Fibroblast of lung (primary cell): ENCODE results near the gene SPEN. TPM values are rescaled to one million over a fixed set of nuclear protein-coding genes. Genes with fewer than 3 reads are reported as not detected.

Experiments
- DNase-seq, 2 donors: peaks; one replicate each; pipeline versions ENCODE4 v3.0.0 to v3.0.0-alpha.2; 2010; ENCODE audit warnings: low read depth in 2 of 2
- H2AFZ ChIP-seq: 2 replicates; pipeline ENCODE4 v1.5.1; 2012; ENCODE audit warnings: low read length, control low read depth, inconsistent platforms
- H3K27ac ChIP-seq: 2 replicates; pipeline ENCODE4 v1.5.1; 2011; ENCODE audit warnings: low read length, control low read depth; ENCODE audit not compliant: insufficient read depth
- H3K27me3 ChIP-seq: 2 replicates; pipeline ENCODE4 v1.5.1; 2011; ENCODE audit warnings: mild to moderate bottlenecking, low read length; ENCODE audit not compliant: control insufficient read depth, insufficient read depth
- H3K36me3 ChIP-seq: 2 replicates; pipeline ENCODE4 v1.5.1; 2011; ENCODE audit warnings: low read length; ENCODE audit not compliant: control insufficient read depth, insufficient read depth
- H3K4me1 ChIP-seq: 2 replicates; pipeline ENCODE4 v1.5.1; 2011; ENCODE audit warnings: low read length; ENCODE audit not compliant: control insufficient read depth, insufficient read depth; ENCODE audit errors: extremely low read depth
- H3K4me2 ChIP-seq: 2 replicates; pipeline ENCODE4 v1.5.1; 2011; ENCODE audit warnings: low read length, control low read depth; ENCODE audit not compliant: insufficient read depth; ENCODE audit errors: extremely low read depth
- H3K4me3 ChIP-seq, 4 experiments: fragments of 200-600 bp in 1 of 4; sonication (generic) in 1 of 4; replicated peaks in 1 of 4; 2 replicates each; pipeline ENCODE4 v1.5.1; 2011 to 2016; ENCODE audit warnings: low read length in 4 of 4, low read depth in 3 of 4, mild to moderate bottlenecking in 3 of 4, control low read depth in 2 of 4, inconsistent platforms in 1 of 4, mixed read lengths in 1 of 4; ENCODE audit not compliant: insufficient read depth in 1 of 4; ENCODE audit errors: control extremely low read depth in 1 of 4
- H3K79me2 ChIP-seq: 2 replicates; pipeline ENCODE4 v1.5.1; 2012; ENCODE audit warnings: mild to moderate bottlenecking, low read length, inconsistent platforms; ENCODE audit not compliant: control insufficient read depth, insufficient read depth
- H3K9ac ChIP-seq: 2 replicates; pipeline ENCODE4 v1.5.1; 2011; ENCODE audit warnings: mild to moderate bottlenecking, low read length, control low read depth; ENCODE audit not compliant: insufficient read depth
- H3K9me3 ChIP-seq: 2 replicates; pipeline ENCODE4 v1.5.1; 2012; ENCODE audit warnings: low read depth, low read length; ENCODE audit not compliant: control insufficient read depth, insufficient read depth
- H4K20me1 ChIP-seq: 2 replicates; pipeline ENCODE4 v1.5.1; 2011; ENCODE audit warnings: low read length; ENCODE audit not compliant: control insufficient read depth, insufficient read depth; ENCODE audit errors: extremely low read depth
- EZH2 ChIP-seq: IDR thresholded peaks from 2 replicates; pipeline ENCODE4 v1.5.1; 2012; ENCODE audit warnings: low read length, control low read depth, mild to moderate bottlenecking; ENCODE audit errors: missing control alignments
- polyA plus RNA-seq, 2 donors: library from polyadenylated mRNA; depleted of rRNA in 1 of 2; stranded (reverse) in 1 of 2; unstranded in 1 of 2; fragments of >200 nt; gene quantifications; 2 replicates each; pipeline ENCODE4 v1.2.1, GENCODE V29; 2011 to 2012; ENCODE audit warnings: missing spikeins in 1 of 2
- total RNA-seq: library from RNA; depleted of rRNA; stranded (reverse); fragments of >200 nt; gene quantifications from 2 replicates; pipeline ENCODE4 v1.2.1, GENCODE V29; 2014
- TF ChIP-seq, protein P1 (sequence below), 2 donors: IDR thresholded peaks in 1 of 2; conservative IDR thresholded peaks in 1 of 2; 1 replicate in 1 of 2; 2 replicates in 1 of 2; pipeline ENCODE4 v1.5.1; 2011 to 2012; ENCODE audit warnings: low read length in 2 of 2, control low read depth in 1 of 2, inconsistent platforms in 1 of 2, low read depth in 1 of 2, mild to moderate bottlenecking in 1 of 2

Gene SPEN
- total and polyA plus RNA-seq, 2 donors (not counting 1 experiment from before 2014, with no cell fraction given), result 5.1 to 11.9 TPM

DNA sequence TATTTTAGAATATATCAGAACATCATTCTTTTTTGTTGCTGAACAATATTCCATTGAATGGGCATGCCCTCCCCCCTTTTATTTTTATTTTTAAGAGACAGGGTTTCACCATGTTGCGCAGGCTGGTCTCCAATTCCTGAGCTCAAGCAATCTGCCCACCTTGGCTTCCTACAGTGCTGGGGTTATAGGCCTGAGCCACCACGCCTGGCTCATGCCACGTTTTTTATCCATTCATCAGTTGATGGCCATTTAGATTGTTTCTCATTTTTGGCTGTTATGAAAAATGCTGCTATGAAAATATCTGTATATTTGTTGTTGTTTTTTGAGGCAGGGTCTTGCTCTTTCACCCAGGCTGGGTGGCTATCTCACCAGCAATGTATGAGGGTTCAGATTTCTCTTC, 19.8 kb downstream of the SPEN start:
- peaks cover 72% of the 10 kb centered on the region for H3K79me2 ChIP-seq
- no peak overlapping the region for H3K27ac ChIP-seq
- no peak overlapping the region for H2AFZ ChIP-seq
- H3K36me3 ChIP-seq, result no peaks in the 10 kb centered on the region
- no peaks in the 10 kb centered on the region for H4K20me1 ChIP-seq
- H3K9ac ChIP-seq, result no peak overlapping the region
- DNase-seq, result no peak
- H3K27me3 ChIP-seq, result no peaks in the 10 kb centered on the region
- no peak overlapping the region for H3K4me3 ChIP-seq
- no peak for TF ChIP-seq EZH2
- TF ChIP-seq, protein P1, sequence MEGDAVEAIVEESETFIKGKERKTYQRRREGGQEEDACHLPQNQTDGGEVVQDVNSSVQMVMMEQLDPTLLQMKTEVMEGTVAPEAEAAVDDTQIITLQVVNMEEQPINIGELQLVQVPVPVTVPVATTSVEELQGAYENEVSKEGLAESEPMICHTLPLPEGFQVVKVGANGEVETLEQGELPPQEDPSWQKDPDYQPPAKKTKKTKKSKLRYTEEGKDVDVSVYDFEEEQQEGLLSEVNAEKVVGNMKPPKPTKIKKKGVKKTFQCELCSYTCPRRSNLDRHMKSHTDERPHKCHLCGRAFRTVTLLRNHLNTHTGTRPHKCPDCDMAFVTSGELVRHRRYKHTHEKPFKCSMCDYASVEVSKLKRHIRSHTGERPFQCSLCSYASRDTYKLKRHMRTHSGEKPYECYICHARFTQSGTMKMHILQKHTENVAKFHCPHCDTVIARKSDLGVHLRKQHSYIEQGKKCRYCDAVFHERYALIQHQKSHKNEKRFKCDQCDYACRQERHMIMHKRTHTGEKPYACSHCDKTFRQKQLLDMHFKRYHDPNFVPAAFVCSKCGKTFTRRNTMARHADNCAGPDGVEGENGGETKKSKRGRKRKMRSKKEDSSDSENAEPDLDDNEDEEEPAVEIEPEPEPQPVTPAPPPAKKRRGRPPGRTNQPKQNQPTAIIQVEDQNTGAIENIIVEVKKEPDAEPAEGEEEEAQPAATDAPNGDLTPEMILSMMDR (conservative IDR thresholded peaks at IDR 0.05 in 1 of 2, IDR thresholded peaks at IDR 0.05 in 1 of 2; ENCODE audit: low read depth in 1 of 2, low read length in 2 of 2), result no peak
- no peaks in the 10 kb centered on the region for H3K4me1 ChIP-seq
- H3K9me3 ChIP-seq, result no peaks in the 10 kb centered on the region
- H3K4me2 ChIP-seq, result no peak overlapping the region

DNA sequence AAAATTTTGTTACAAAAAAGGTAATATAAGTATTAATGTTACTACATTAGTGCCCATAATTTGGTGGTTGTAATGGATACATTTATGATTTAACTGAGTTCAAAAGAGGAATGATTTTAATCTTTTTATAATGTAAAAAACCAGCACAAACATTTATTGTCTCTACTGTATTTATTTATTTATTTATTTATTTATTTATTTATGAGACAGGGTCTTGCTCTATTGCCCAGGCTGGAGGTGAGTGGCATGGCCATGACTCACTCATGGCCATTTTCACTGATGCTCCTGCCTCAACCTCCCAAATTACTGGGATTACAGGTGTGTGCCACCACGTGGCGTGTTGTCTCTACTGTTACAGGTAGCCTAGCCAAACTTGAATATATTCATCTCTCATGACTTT, 21.9 kb downstream of the SPEN start:
- Histone ChIP-seq H3K36me3 (no peaks in the 10 kb centered on the region), H3K79me2 (peaks cover 63% of the 10 kb centered on the region), H3K4me3 (no peak overlapping the region), H3K4me1 (no peaks in the 10 kb centered on the region), H3K4me2 (no peak overlapping the region), H3K27ac (no peak overlapping the region), H4K20me1 (no peaks in the 10 kb centered on the region), H2AFZ (no peak overlapping the region), H3K9ac (no peak overlapping the region), H3K9me3 (no peaks in the 10 kb centered on the region), H3K27me3 (no peaks in the 10 kb centered on the region)
- DNase-seq, result no peak
- TF ChIP-seq, protein P1 (conservative IDR thresholded peaks at IDR 0.05 in 1 of 2, IDR thresholded peaks at IDR 0.05 in 1 of 2; ENCODE audit: low read depth in 1 of 2, low read length in 2 of 2), result no peak
- TF ChIP-seq EZH2, result no peak

DNA sequence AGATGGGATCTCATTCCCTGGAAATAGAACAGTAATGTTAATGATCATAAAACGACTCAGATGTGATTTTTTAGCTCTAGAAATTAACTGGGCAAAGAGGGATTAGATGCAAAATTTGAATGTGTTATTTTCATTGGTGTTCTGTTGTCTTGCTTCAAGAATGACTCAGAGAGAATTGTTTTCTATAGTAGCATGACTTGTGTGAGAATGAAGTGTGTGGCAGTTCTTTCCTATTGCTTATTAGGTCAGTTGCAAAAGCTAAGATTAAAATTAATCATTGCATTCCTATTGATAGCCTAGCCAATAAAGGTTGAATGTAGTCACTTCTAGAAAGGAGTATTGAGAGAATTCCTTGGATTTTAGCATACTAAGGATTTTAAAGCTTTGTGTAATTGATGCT, 22.9 kb downstream of the SPEN start:
- no peaks in the 10 kb centered on the region for H4K20me1 ChIP-seq
- TF ChIP-seq EZH2, result no peak
- TF ChIP-seq, protein P1 (conservative IDR thresholded peaks at IDR 0.05 in 1 of 2, IDR thresholded peaks at IDR 0.05 in 1 of 2; ENCODE audit: low read depth in 1 of 2, low read length in 2 of 2), result no peak

More for the DNA sequence above, 22.9 kb downstream of the SPEN start:
- no peaks in the 10 kb centered on the region for H3K27me3 ChIP-seq
- no peaks in the 10 kb centered on the region for H3K4me1 ChIP-seq
- H3K79me2 ChIP-seq, result peaks cover 58% of the 10 kb centered on the region
- no peak overlapping the region for H3K4me3 ChIP-seq
- H2AFZ ChIP-seq, result no peak overlapping the region
- no peak overlapping the region for H3K4me2 ChIP-seq
- no peaks in the 10 kb centered on the region for H3K36me3 ChIP-seq
- H3K27ac ChIP-seq, result no peak overlapping the region
- H3K9me3 ChIP-seq, result no peaks in the 10 kb centered on the region
- no peak overlapping the region for H3K9ac ChIP-seq
- peak in 1 of 2 donors; percentile 47 for DNase-seq
